Measurements from ENCODE around the gene KCNK7.

DNA sequence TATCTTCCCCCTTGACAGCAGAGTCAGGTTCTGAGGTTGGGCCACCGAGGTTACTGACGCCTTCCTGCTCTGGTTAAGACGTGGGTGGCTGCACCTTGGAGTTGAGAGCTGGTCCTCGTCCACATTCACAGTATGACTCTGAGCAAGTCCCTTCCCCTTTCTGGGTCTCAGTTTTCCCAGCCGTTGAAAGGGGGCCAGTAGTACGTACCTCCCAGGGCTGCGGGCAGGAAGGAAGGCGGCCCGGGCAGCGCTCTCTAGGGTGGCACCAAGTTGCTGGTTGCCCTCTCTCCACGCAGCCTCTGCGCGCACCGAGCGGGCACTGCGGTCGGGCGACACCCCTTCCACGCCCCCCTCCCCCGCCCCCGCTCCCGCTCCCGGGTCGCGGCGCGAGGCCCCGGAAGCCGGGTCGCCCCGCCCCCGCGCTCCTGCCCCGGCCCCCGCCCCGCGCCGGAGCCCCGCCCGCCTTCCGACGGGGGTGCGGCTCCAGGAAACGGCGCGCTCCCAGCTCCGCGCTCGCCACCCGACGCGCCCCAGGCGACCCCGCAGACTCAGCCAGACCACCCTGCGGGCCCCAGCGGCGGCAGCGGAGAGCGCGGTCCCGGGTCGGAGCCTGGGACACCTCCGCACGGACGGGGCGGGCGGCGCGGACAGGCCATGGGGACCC is 19.9 kb downstream of the KCNK7 start, which contains the start of gene EHBP1L1:
- TF ChIP-seq, protein P1, sequence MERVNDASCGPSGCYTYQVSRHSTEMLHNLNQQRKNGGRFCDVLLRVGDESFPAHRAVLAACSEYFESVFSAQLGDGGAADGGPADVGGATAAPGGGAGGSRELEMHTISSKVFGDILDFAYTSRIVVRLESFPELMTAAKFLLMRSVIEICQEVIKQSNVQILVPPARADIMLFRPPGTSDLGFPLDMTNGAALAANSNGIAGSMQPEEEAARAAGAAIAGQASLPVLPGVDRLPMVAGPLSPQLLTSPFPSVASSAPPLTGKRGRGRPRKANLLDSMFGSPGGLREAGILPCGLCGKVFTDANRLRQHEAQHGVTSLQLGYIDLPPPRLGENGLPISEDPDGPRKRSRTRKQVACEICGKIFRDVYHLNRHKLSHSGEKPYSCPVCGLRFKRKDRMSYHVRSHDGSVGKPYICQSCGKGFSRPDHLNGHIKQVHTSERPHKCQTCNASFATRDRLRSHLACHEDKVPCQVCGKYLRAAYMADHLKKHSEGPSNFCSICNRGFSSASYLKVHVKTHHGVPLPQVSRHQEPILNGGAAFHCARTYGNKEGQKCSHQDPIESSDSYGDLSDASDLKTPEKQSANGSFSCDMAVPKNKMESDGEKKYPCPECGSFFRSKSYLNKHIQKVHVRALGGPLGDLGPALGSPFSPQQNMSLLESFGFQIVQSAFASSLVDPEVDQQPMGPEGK (CRISPR knock-in tag; IDR thresholded peaks at IDR 0.05; ENCODE audit: borderline replicate concordance), result no peak
- no peak for TF ChIP-seq OSR1 (CRISPR knock-in tag; IDR thresholded peaks at IDR 0.05)
- no peak for TF ChIP-seq ARNTL (CRISPR knock-in tag; IDR thresholded peaks at IDR 0.05; ENCODE audit: borderline replicate concordance, low read depth)
- TF ChIP-seq GLIS3 (CRISPR knock-in tag; IDR thresholded peaks at IDR 0.05), result no peak
- TF ChIP-seq, protein P2, sequence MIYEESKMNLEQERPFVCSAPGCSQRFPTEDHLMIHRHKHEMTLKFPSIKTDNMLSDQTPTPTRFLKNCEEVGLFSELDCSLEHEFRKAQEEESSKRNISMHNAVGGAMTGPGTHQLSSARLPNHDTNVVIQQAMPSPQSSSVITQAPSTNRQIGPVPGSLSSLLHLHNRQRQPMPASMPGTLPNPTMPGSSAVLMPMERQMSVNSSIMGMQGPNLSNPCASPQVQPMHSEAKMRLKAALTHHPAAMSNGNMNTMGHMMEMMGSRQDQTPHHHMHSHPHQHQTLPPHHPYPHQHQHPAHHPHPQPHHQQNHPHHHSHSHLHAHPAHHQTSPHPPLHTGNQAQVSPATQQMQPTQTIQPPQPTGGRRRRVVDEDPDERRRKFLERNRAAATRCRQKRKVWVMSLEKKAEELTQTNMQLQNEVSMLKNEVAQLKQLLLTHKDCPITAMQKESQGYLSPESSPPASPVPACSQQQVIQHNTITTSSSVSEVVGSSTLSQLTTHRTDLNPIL (CRISPR knock-in tag; IDR thresholded peaks at IDR 0.05; ENCODE audit: low read depth), result no peak
- no peak for TF ChIP-seq ZFP3 (CRISPR knock-in tag; IDR thresholded peaks at IDR 0.05)
- TF ChIP-seq PPARA (CRISPR knock-in tag; IDR thresholded peaks at IDR 0.05; ENCODE audit: borderline replicate concordance), result no peak
- TF ChIP-seq RARB (CRISPR knock-in tag; IDR thresholded peaks at IDR 0.05), result no peak
- TF ChIP-seq ZFP30 (CRISPR knock-in tag; IDR thresholded peaks at IDR 0.05), result no peak
- TF ChIP-seq ZC3H10 (CRISPR knock-in tag; IDR thresholded peaks at IDR 0.05), result no peak

All from SK-N-SH treated with all-trans-retinoic acid at 6 μM for 48 hours (cell line).